ENCODE results near the gene GAGE12H.
"Not testable (repeated sequence)": the region's sequence is repeated elsewhere in the genome, so short reads cannot be mapped to it uniquely, and the experiment has no call there.

DNA sequence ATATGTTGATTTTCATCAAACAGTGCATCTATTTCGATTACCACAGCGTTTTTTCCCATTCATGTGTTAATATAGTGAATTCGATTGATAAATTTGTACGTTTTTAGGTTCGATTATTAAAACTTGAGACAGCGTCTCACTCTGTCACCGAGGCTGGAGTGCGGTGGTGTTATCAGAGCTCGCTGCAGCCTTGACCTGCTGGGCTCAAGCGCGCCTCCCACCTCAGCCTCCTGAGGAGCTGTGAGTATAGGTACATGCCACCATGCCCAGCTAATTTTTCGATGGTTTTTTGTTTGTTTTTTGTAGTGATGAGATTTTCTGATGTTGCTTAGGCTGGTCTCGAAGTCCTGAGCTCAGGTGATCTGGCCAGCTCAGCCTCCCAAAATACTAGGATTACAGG is 10.6 kb upstream of the GAGE12H start:
- TF ChIP-seq, protein P1, sequence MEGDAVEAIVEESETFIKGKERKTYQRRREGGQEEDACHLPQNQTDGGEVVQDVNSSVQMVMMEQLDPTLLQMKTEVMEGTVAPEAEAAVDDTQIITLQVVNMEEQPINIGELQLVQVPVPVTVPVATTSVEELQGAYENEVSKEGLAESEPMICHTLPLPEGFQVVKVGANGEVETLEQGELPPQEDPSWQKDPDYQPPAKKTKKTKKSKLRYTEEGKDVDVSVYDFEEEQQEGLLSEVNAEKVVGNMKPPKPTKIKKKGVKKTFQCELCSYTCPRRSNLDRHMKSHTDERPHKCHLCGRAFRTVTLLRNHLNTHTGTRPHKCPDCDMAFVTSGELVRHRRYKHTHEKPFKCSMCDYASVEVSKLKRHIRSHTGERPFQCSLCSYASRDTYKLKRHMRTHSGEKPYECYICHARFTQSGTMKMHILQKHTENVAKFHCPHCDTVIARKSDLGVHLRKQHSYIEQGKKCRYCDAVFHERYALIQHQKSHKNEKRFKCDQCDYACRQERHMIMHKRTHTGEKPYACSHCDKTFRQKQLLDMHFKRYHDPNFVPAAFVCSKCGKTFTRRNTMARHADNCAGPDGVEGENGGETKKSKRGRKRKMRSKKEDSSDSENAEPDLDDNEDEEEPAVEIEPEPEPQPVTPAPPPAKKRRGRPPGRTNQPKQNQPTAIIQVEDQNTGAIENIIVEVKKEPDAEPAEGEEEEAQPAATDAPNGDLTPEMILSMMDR (conservative IDR thresholded peaks at IDR 0.05; ENCODE audit: low read length), result not testable (repeated sequence)
- TF ChIP-seq EZH2phosphoT487 (IDR thresholded peaks at IDR 0.05; ENCODE audit: borderline replicate concordance, low read depth, low read length), result not testable (repeated sequence)
